ENCODE results near the gene SLC25A27.

GRCh38 chr6:46605091-46605797 is 47.5 kb upstream of the SLC25A27 start:
- TF ChIP-seq CTCF (IDR thresholded peaks at IDR 0.05; ENCODE audit: low read depth, low read length, missing input control) (no peak), GABPA (IDR thresholded peaks at IDR 0.05 in 1 of 2, conservative IDR thresholded peaks at IDR 0.05 in 1 of 2) (no peak), EGR1 (IDR thresholded peaks at IDR 0.05; ENCODE audit: low read depth in 2 of 2) (no peak), TAF1 (conservative IDR thresholded peaks at IDR 0.05) (no peak), YY1 (IDR thresholded peaks at IDR 0.05) (no peak), RAD21 (IDR thresholded peaks at IDR 0.05) (no peak), MAX (IDR thresholded peaks at IDR 0.05) (no peak), ZBTB33 (IDR thresholded peaks at IDR 0.05) (no peak), RXRA (IDR thresholded peaks at IDR 0.05) (no peak)
- TF ChIP-seq, protein P1, sequence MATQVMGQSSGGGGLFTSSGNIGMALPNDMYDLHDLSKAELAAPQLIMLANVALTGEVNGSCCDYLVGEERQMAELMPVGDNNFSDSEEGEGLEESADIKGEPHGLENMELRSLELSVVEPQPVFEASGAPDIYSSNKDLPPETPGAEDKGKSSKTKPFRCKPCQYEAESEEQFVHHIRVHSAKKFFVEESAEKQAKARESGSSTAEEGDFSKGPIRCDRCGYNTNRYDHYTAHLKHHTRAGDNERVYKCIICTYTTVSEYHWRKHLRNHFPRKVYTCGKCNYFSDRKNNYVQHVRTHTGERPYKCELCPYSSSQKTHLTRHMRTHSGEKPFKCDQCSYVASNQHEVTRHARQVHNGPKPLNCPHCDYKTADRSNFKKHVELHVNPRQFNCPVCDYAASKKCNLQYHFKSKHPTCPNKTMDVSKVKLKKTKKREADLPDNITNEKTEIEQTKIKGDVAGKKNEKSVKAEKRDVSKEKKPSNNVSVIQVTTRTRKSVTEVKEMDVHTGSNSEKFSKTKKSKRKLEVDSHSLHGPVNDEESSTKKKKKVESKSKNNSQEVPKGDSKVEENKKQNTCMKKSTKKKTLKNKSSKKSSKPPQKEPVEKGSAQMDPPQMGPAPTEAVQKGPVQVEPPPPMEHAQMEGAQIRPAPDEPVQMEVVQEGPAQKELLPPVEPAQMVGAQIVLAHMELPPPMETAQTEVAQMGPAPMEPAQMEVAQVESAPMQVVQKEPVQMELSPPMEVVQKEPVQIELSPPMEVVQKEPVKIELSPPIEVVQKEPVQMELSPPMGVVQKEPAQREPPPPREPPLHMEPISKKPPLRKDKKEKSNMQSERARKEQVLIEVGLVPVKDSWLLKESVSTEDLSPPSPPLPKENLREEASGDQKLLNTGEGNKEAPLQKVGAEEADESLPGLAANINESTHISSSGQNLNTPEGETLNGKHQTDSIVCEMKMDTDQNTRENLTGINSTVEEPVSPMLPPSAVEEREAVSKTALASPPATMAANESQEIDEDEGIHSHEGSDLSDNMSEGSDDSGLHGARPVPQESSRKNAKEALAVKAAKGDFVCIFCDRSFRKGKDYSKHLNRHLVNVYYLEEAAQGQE (IDR thresholded peaks at IDR 0.05): no peak
